Stimulated activated CD4-positive, alpha-beta T cell treated with anti-CD3 and anti-CD28 coated beads, Interleukin-12 subunit alpha, Interleukin-12 subunit beta, amount 100 ng/mL, for 4 hours (primary cell): ENCODE measurements around the gene CHAF1B.
"Not testable (repeated sequence)": the region's sequence is repeated elsewhere in the genome, so short reads cannot be mapped to it uniquely, and the experiment has no call there.

ENCODE experiments used
- DNase-seq: peaks from one replicate; pipeline ENCODE4 v3.0.0-alpha.2; 2020

The CHAF1B gene

GRCh38 chr21:36385233-36386030, at the start of gene CHAF1B:
CHAF1B (plus strand) TSS chr21:36385392; CDS start chr21:36386137, 745 bp downstream.
- DNase-seq = peak; percentile 84

- DNase-seq = no peak
Measured at GRCh38 chr21:36337099-36337509, 48.1 kb upstream of the CHAF1B start.

GRCh38 chr21:36338975-36339374, 46.2 kb upstream of the CHAF1B start:
- no peak for DNase-seq

GRCh38 chr21:36342581-36342980, 42.6 kb upstream of the CHAF1B start:
- DNase-seq = not testable (repeated sequence)

GRCh38 chr21:36344931-36345330, 40.3 kb upstream of the CHAF1B start:
- no peak for DNase-seq

GRCh38 chr21:36347278-36347961, 37.8 kb upstream of the CHAF1B start:
- no peak for DNase-seq

GRCh38 chr21:36347962-36348328, 37.2 kb upstream of the CHAF1B start:
- no peak for DNase-seq

DNA sequence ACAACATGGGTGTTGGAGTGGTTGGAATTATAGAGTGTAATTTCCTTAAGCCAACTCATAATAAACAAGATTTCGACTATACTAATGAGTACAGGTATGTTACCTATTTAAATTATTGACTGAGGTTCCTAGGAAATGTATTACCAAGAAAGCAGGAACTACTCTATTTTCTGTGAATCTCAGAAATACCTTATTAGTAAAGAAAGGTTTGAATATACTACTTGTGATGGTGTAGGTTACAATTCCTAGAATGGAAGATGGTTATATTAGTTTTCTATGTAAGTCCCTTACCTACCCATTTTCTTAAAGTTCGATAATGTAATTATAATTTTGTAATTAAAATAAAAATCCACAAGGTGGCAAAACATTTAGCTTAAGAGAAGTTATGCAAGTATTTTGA, 35.9 kb upstream of the CHAF1B start:
- DNase-seq = no peak

DNA sequence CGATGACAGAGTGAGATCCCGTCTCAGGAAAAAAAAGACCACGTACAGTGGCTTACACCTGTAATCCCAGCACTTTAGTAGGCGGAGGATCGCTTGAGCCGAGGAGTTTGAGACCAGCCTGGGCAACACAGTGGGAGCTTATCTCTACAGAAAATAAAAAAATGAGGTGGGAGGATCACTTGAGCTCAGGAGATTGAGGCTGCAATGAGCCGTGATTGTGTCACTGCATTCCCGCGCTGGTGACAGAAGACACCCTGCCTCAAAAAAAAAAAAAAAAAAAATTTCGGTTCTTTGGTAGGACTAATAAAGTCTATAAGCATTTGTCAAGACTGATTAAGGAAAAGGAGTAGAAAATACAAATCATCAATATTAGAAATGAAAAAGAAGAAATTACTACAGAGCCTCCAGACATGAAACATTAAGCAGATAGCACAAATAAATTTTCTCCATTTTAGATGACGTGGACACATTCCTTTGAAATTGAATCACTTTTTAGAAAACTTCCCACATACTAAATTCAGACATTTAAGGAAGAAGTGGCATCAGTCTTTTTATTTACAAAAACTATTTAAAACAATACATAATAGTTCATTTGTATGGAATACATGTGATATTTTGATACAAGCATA, 34.8 kb upstream of the CHAF1B start:
- DNase-seq = no peak

DNA sequence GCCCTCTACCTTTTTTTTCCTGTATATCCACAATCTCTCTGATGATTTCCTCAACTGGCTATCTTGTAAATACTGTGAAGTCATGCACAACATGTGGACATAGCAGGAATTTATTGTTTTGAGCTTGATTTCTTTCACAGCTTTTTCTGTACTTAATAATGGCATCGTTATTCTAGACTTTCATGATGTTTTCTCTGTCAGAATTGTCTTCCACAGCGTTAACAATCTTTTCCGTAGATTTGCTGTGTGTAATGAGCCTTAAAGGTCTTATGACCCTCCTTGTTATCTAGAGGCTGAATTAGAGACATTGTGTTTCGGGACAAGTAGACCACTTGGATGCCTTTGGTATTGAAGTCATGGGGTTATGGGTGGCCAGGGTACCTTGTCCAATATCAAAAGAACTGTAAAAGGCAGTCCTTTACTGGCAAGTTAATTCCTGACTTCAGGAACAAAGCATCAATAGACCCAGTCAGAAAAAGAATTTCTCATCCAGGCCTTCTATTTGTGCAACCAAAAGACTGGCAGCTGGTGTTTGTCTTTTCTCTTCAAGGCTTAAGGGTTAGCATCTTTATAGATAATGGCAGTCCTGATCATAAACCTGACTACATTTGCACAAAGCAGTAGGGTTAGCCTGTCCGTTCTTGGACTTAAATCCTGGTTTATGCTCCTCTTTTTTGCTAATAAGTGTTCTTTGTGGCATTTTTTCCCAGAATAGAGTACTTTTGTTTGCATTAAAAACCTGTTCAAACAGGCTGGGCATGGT, 30.1 kb upstream of the CHAF1B start:
- no peak for DNase-seq

DNA sequence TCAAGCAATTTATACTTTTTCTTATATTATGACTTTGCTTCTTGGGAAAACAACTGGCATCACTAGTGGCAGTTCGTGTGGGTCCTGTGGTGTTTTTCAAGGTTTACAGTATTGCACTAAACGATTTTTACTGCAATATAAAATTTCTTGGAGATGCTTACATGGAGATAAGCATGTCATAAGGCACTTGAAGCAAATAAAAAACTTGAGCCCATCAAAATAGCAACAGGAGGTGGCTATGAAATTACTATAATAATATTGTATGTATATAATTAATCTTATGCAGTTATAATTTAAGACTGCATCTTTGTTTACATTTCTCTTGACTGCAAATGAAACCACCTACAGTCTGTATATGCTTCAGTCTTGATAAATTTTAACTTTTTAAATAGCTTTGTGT, 29.3 kb upstream of the CHAF1B start:
- no peak for DNase-seq

- no peak for DNase-seq
Measured at GRCh38 chr21:36359185-36359584, 26.0 kb upstream of the CHAF1B start.

DNA sequence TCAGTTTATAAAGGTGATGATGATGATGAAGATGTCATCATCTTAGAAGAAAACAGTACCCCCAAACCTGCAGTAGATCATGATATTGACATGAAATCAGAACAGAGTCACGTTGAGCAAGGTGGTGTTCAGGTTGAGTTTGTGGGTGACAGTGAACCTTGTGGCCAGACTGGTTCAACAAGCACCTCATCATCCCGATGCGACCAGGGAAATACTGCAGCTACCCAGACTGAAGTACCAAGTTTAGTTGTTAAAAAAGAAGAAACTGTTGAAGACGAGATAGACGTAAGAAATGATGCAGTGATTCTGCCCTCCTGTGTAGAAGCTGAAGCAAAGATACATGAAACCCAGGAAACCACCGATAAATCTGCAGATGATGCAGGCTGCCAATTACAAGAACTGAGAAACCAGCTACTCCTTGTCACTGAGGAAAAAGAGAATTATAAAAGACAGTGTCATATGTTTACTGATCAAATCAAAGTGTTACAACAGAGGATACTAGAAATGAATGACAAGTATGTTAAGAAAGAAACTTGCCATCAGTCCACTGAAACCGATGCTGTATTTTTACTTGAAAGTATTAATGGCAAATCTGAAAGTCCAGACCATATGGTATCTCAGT, 16.0 kb upstream of the CHAF1B start:
- DNase-seq = no peak

DNA sequence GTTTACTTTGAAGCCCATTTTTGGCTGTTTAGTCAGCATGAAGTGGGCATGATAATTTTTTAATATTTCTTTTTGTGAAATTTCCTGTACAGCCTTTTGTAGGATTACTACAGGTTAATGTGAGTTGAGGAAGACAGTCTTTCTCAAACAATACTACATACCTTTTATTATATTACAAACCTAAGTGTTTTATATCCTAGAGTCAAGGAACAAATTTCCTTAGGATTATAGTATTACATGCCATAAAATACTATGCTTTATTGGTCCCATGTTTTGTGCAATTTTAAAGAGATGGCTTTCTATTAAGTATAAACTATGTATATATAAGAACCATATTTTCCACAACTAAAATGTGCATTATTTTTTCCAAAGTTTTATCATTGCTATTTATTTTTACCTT, 9.2 kb upstream of the CHAF1B start:
- no peak for DNase-seq

DNA sequence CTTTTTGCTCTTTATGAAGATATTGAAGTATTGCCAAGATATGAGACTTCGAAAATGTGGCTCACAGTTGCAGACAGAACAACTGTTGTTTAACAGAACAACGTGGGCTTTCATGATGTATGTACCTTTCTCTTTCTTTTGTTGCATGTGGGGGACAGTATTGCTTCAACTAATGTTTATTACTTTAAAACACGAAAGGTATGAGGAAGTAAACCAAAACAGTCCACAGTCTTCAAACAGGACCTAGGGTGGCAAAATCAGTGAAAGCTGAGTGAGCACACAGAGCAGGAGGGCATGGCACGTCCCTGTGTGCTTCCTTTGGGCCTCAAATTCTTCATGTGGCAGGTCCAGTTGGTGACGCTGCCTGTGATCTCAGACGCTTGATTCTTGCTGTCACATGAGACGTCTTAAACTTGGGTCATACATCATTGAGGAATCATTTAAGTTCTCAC, 7.8 kb upstream of the CHAF1B start:
- DNase-seq = no peak

DNA sequence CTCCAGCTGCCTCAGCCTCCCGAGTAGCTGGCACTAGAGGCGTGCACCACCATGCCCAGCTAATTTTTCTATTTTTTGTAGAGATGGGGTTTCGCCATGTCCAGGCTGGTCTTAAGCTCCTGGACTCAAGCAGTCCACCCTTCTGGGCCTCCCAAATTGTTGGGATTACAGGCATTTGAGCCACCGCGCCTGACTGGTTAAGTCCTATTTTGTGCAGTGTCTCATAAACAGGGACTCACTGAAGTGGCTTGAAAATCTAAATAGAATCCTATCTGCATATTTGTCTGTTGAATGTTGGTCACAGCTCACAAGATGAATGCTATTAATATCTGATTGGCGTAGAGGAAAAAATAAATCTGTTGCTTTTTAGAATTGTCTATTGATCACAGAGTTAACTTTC, 5.9 kb upstream of the CHAF1B start:
- DNase-seq = no peak

DNA sequence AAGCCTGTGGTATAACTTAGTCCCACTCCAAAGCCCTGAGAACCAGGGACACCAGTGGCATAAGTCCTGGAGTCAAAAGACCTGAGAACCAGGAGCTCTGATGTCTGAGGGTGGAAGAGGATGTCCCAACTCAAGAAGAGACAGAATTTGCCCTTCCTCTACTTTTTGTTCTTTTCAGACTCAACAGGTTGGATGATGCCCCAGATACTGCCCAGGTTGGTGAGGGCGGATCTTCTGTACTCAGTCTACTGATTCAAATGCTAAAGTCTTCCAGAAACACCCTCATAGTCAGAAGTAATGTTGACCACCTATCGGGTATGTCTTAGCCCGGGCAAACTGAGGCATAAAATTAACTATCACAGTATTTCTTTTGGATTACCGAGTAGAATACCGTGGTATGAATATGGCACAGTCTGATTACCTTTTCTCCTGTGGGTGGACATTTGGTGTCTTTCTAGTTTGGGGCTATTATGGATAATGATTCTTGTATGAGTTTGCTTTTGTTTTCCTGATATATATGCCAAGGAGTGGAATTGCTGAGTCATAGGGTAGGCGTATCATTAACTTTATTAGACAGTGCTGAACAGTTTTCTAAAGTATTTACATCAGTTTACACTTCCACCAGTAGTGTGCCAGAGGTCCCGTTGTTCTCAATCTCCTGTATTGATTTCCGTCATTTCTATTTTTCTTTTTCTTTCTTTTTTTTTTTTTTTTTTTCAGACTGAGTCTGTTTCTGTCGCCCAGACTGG, 3.2 kb upstream of the CHAF1B start:
- no peak for DNase-seq

- DNase-seq = not testable (repeated sequence)
Measured at GRCh38 chr21:36382722-36383121, 2.5 kb upstream of the CHAF1B start.

DNA sequence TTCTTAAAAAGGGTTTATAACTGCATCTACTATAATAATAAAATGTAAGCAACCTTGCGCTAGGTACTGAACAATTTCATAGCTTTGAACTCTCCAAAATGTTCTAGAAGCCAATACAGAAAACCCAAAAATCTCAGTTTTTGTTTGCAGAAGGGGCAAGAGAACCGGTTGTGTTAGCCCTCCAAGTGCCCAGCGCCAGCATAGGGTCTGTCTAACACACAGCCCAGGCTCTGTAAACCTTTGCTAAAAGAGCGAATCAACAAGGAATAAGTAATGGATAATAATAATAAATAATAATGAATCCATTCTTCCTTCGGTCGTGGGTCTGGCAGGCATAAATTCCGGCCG, 333 bp upstream of the CHAF1B start:
- DNase-seq = no peak

DNA sequence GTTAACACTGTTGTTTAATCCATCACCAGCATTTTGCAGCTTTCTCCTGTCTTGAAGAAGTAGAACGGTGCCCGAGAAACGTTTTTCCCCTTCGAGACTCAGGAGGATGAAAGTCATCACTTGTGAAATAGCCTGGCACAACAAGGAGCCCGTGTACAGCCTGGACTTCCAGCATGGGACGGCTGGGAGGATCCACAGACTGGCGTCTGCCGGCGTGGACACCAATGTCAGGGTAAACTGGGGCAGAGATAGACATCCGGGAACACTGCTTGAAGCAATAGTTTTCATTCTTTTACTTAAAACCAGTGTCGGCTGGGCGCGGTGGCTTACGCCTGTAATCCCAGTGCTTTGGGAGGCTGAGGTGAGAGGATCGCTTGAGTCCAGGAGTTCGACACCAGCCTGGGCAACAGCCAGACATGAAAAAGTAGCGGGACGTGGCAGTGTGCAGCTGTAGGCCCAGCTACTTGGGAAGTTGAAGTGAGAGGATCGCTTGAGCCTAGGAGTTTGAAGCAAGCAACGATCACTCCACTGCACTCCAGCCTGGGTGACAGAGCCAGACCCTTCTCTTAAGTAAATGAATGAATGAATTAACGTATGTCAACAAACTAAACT, 945 bp downstream of the CHAF1B start:
- no peak for DNase-seq

GRCh38 chr21:36388096-36388495, 2.9 kb downstream of the CHAF1B start:
- no peak for DNase-seq

GRCh38 chr21:36388835-36389234, 3.6 kb downstream of the CHAF1B start:
- no peak for DNase-seq
